Naive thymus-derived CD4-positive, alpha-beta T cell (primary cell): Measurements from ENCODE around the gene TYW1B. TPM values are rescaled to one million over a fixed set of nuclear protein-coding genes. Genes with fewer than 3 reads are reported as not detected.
"Not testable (repeated sequence)": the region's sequence is repeated elsewhere in the genome, so short reads cannot be mapped to it uniquely, and the experiment has no call there.

Experiments
- ATAC-seq: fragments of 150-1000 bp; cut with Tn5 transposase; 2 replicates; pipeline ENCODE4 v1.10.0; 2021; ENCODE audit warnings: mild to moderate bottlenecking, moderate library complexity
- CTCF ChIA-PET: fragments of 350-600 bp; sonication (Branson Sonifier 250); formaldehyde crosslinking; loops from one replicate; lab custom pipeline; 2021; ENCODE audit warnings: antibody characterized with exemption; lab: Charles Lee
- POLR2A ChIA-PET: fragments of 350-600 bp; sonication (Branson Sonifier 250); formaldehyde crosslinking; loops from one replicate; lab custom pipeline; 2021; ENCODE audit warnings: antibody characterized with exemption, inconsistent platforms; lab: Charles Lee
- DNase-seq, 9 donors: peaks; one replicate each; pipeline versions ENCODE4 v3.0.0 to v3.0.0-alpha.2; 2020 to 2022; ENCODE audit warnings: mixed read lengths in 1 of 9
- H3K27ac ChIP-seq: one replicate; pipeline ENCODE4 v1.7.0; 2013; ENCODE audit warnings: mild to moderate bottlenecking, low read depth, low read length, moderate library complexity
- H3K27me3 ChIP-seq, 2 donors: one replicate each; pipeline ENCODE4 v1.7.0; 2013; ENCODE audit warnings: low read length in 2 of 2, mild to moderate bottlenecking in 2 of 2, moderate library complexity in 2 of 2; ENCODE audit not compliant: control insufficient read depth in 2 of 2, insufficient read depth in 2 of 2
- H3K36me3 ChIP-seq, 3 experiments: 1 replicate in 2 of 3; 2 replicates in 1 of 3; pipeline ENCODE4 v1.7.0; 2013; ENCODE audit warnings: low read length in 3 of 3, mild to moderate bottlenecking in 3 of 3, moderate library complexity in 1 of 3; ENCODE audit not compliant: insufficient read depth in 3 of 3, control insufficient read depth in 2 of 3
- H3K4me1 ChIP-seq, 2 donors: one replicate each; pipeline ENCODE4 v1.7.0; 2013; ENCODE audit warnings: low read length in 2 of 2, mild to moderate bottlenecking in 2 of 2, moderate library complexity in 1 of 2; ENCODE audit not compliant: control insufficient read depth in 2 of 2, insufficient read depth in 2 of 2
- H3K4me3 ChIP-seq: 2 replicates; pipeline ENCODE4 v1.7.0; 2013; ENCODE audit warnings: mild to moderate bottlenecking, low read length
- H3K9me3 ChIP-seq, 3 experiments: 1 replicate in 2 of 3; 2 replicates in 1 of 3; pipeline ENCODE4 v1.7.0; 2013; ENCODE audit warnings: low read length in 3 of 3; ENCODE audit not compliant: control insufficient read depth in 2 of 3
- H3K27ac Mint-ChIP-seq, 9 donors: one replicate each; pipeline ENCODE4 v1.8.0; 2020 to 2022; ENCODE audit warnings: mixed read lengths in 9 of 9, mild to moderate bottlenecking in 8 of 9, moderate library complexity in 5 of 9, inconsistent platforms in 2 of 9
- H3K27me3 Mint-ChIP-seq, 5 donors: one replicate each; pipeline ENCODE4 v1.8.0; 2021 to 2022; ENCODE audit warnings: mixed read lengths in 5 of 5, mild to moderate bottlenecking in 1 of 5
- H3K36me3 Mint-ChIP-seq, 5 donors: one replicate each; pipeline ENCODE4 v1.8.0; 2020 to 2022; ENCODE audit warnings: mixed read lengths in 5 of 5, mild to moderate bottlenecking in 3 of 5, inconsistent platforms in 1 of 5
- H3K4me1 Mint-ChIP-seq, 7 donors: one replicate each; pipeline ENCODE4 v1.8.0; 2020 to 2022; ENCODE audit warnings: mixed read lengths in 7 of 7, mild to moderate bottlenecking in 3 of 7, inconsistent platforms in 1 of 7
- H3K4me3 Mint-ChIP-seq, 10 donors: one replicate each; pipeline ENCODE4 v1.8.0; 2020 to 2022; ENCODE audit warnings: mild to moderate bottlenecking in 10 of 10, mixed read lengths in 10 of 10, moderate library complexity in 6 of 10, inconsistent platforms in 2 of 10
- H3K9me3 Mint-ChIP-seq, 11 donors: one replicate each; pipeline ENCODE4 v1.8.0; 2020 to 2022; ENCODE audit warnings: mixed read lengths in 11 of 11, mild to moderate bottlenecking in 4 of 11, inconsistent platforms in 1 of 11, moderate library complexity in 1 of 11
- intact Hi-C, 2 donors: fragments of 100-400 bp; cut with micrococcal nuclease; formaldehyde crosslinking; loops; one replicate each; pipeline ENCODE4 v1.15.1; 2023
- polyA plus RNA-seq, 2 donors: library from polyadenylated mRNA; unstranded; fragments of 300-500 nt; fragmentation: Illumina TruSeq; gene quantifications; one replicate each; pipeline ENCODE4 v1.2.3, GENCODE V29; 2021
- total RNA-seq, 6 experiments: library from RNA in 5 of 6; stranded (reverse) in 5 of 6; gene quantifications; 1 replicate in 5 of 6; 2 replicates in 1 of 6; pipeline ENCODE4 v1.2.3 and lab custom pipeline; 2021 to 2026

Gene TYW1B
- total and polyA plus RNA-seq, 7 experiments from 2014 or later: 1.2 to 8.2 (median 5.4) TPM

- H3K27me3 ChIP-seq, H3K4me3 ChIP-seq, POLR2A ChIA-PET, H3K4me1 ChIP-seq, ATAC-seq, H3K9me3 Mint-ChIP-seq, H3K36me3 ChIP-seq, H3K27me3 Mint-ChIP-seq, H3K4me1 Mint-ChIP-seq, H3K27ac Mint-ChIP-seq, DNase-seq, H3K4me3 Mint-ChIP-seq, H3K9me3 ChIP-seq, H3K27ac ChIP-seq, CTCF ChIA-PET, intact Hi-C loops: not testable (repeated sequence)
- peaks cover 2 to 49% (median 33%) of the 10 kb centered on the region in 5 donors for H3K36me3 Mint-ChIP-seq
These were observed 151.1 kb downstream of the TYW1B start for GRCh38 chr7:72676880-72677279.

DNA sequence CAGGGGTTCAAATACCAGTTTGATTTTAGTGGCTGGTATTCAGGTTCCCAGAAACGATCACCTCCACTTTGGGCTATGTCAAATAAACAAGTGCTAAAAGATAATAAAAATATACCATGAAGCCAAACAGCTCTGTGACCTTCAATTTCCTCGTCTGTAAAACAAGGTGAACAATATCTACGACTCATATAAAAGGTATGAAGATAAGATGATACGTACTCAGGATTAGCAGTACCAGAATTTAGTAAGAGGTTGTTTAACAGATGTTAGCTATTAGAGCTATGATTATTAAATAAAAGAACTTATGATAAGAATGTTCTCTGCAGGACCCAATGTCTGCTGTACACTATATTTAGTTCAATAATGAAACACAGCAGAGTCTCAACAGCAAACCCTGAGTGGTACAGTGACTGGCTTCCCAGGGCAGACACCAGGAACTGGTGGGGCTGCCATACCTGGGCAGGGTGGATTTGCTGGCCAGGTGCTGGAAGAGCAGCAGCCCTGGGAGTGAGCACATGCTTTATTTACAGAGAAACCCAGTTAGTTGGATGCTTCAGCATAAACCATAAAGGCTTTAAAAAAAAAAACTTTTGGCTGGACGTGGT lies 151.8 kb downstream of the TYW1B start:
- POLR2A ChIA-PET, H3K27me3 Mint-ChIP-seq, H3K4me3 Mint-ChIP-seq, ATAC-seq, H3K36me3 ChIP-seq, CTCF ChIA-PET, intact Hi-C loops, H3K27ac ChIP-seq, H3K9me3 Mint-ChIP-seq, H3K27me3 ChIP-seq, H3K4me1 Mint-ChIP-seq, H3K4me3 ChIP-seq, DNase-seq, H3K27ac Mint-ChIP-seq, H3K4me1 ChIP-seq, H3K9me3 ChIP-seq: not testable (repeated sequence)
- H3K36me3 Mint-ChIP-seq: peaks cover 2 to 47% (median 31%) of the 10 kb centered on the region in 5 donors

GRCh38 chr7:72675686-72676085 lies 152.3 kb downstream of the TYW1B start:
- H3K4me3 Mint-ChIP-seq, H3K4me3 ChIP-seq, H3K27ac ChIP-seq, H3K27ac Mint-ChIP-seq, POLR2A ChIA-PET, intact Hi-C loops, H3K4me1 Mint-ChIP-seq, ATAC-seq, H3K9me3 ChIP-seq, DNase-seq, H3K27me3 ChIP-seq, H3K4me1 ChIP-seq, H3K27me3 Mint-ChIP-seq, CTCF ChIA-PET, H3K9me3 Mint-ChIP-seq, H3K36me3 ChIP-seq: not testable (repeated sequence)
- peaks cover 2 to 45% (median 29%) of the 10 kb centered on the region in 5 donors for H3K36me3 Mint-ChIP-seq

GRCh38 chr7:72674394-72674793 lies 153.6 kb downstream of the TYW1B start:
- H3K27me3 Mint-ChIP-seq: no peaks in the 10 kb centered on the region
- no peaks in the 10 kb centered on the region for H3K4me1 ChIP-seq
- ChIA-PET POLR2A (no interaction called here), CTCF (no interaction called here)
- peaks cover 0 to 2% (median 0%) of the 10 kb centered on the region in 7 donors for H3K4me1 Mint-ChIP-seq
- H3K9me3 Mint-ChIP-seq: peaks cover 0 to 1% (median 0%) of the 10 kb centered on the region in 11 donors
- H3K4me3 Mint-ChIP-seq: no peak overlapping the region
- intact Hi-C loops: no loop called here
- no peaks in the 10 kb centered on the region for H3K36me3 ChIP-seq
- DNase-seq: no peak
- H3K27ac ChIP-seq: no peak overlapping the region
- H3K4me3 ChIP-seq: no peak overlapping the region
- no peak for ATAC-seq
- peaks cover 0 to 36% (median 17%) of the 10 kb centered on the region in 5 donors for H3K36me3 Mint-ChIP-seq
- no peaks in the 10 kb centered on the region for H3K9me3 ChIP-seq
- no peaks in the 10 kb centered on the region for H3K27me3 ChIP-seq
- H3K27ac Mint-ChIP-seq: no peak overlapping the region

DNA sequence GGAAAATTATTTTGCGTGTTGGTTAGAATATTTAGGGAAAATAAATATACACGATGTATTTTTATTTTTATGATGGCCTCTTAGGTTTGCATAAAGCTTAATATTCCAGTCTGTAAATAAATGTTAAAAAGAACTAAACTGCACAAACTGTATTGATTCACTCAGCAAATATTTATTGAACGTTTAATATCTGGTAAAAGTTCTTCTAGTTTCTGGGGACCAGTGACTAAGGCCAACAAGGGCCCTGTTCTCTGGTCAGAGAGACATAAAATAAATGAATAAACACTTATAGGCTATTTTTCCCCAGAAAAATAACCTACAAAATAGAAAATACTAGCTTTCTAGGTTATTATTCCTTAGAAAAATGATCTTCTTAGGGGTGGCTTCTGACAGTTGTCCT lies 157.2 kb downstream of the TYW1B start:
- peaks cover 0 to 37% (median 23%) of the 10 kb centered on the region in 5 donors for H3K36me3 Mint-ChIP-seq
- H3K36me3 ChIP-seq, intact Hi-C loops, CTCF ChIA-PET, H3K27me3 Mint-ChIP-seq, H3K9me3 ChIP-seq, ATAC-seq, H3K4me1 ChIP-seq, H3K9me3 Mint-ChIP-seq, POLR2A ChIA-PET, DNase-seq, H3K27ac Mint-ChIP-seq, H3K27ac ChIP-seq, H3K4me1 Mint-ChIP-seq, H3K27me3 ChIP-seq, H3K4me3 Mint-ChIP-seq, H3K4me3 ChIP-seq: not testable (repeated sequence)

- H3K27me3 ChIP-seq, H3K4me1 ChIP-seq, H3K4me3 Mint-ChIP-seq, POLR2A ChIA-PET, ATAC-seq, H3K9me3 ChIP-seq, CTCF ChIA-PET, H3K27ac Mint-ChIP-seq, H3K27ac ChIP-seq, H3K36me3 ChIP-seq, H3K9me3 Mint-ChIP-seq, H3K4me3 ChIP-seq, DNase-seq, H3K27me3 Mint-ChIP-seq, H3K4me1 Mint-ChIP-seq, intact Hi-C loops: not testable (repeated sequence)
- H3K36me3 Mint-ChIP-seq: peaks cover 0 to 43% (median 36%) of the 10 kb centered on the region in 5 donors
These were observed 159.6 kb downstream of the TYW1B start for GRCh38 chr7:72668435-72668834.

GRCh38 chr7:72667049-72667448 lies 161.0 kb downstream of the TYW1B start:
- intact Hi-C loops, DNase-seq, H3K4me1 Mint-ChIP-seq, CTCF ChIA-PET, H3K4me1 ChIP-seq, POLR2A ChIA-PET, H3K27me3 Mint-ChIP-seq, ATAC-seq, H3K9me3 ChIP-seq, H3K4me3 Mint-ChIP-seq, H3K27me3 ChIP-seq, H3K4me3 ChIP-seq, H3K9me3 Mint-ChIP-seq, H3K27ac Mint-ChIP-seq, H3K36me3 ChIP-seq, H3K27ac ChIP-seq: not testable (repeated sequence)
- H3K36me3 Mint-ChIP-seq: peaks cover 0 to 45% (median 39%) of the 10 kb centered on the region in 5 donors
